CMK (cell line): Measurements from ENCODE around the gene NPIPB13.
"Not testable (repeated sequence)": the region's sequence is repeated elsewhere in the genome, so short reads cannot be mapped to it uniquely, and the experiment has no call there.

Source experiments
- DNase-seq: peaks from one replicate; pipeline ENCODE4 v3.0.0-alpha.2; 2010; ENCODE audit warnings: low read depth

Gene NPIPB13

DNA sequence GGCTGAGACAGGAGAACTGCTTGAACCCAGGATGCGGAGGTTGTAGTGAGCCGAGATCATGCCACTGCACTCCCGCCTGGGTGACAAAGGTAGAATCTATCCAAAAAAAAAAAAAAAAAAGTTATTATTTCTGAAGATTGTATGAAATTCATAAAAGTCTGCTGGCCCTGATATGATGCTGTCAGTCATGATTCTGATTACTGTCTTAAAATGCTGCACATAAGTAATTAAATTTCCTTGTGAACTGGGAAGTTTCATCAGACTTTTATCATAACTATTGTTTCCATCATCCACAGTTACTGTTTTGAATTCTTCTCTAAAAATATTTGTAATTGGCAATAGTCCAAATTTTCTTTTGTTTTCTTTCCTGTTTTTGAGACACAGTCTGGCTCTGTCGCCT, at the start of gene NPIPB13:
TSS of gene NPIPB13 (minus strand) at position 101 of the 400 bp plus-strand sequence. CDS start 2,906 bp downstream, outside the sequence.
- DNase-seq = not testable (repeated sequence)

DNA sequence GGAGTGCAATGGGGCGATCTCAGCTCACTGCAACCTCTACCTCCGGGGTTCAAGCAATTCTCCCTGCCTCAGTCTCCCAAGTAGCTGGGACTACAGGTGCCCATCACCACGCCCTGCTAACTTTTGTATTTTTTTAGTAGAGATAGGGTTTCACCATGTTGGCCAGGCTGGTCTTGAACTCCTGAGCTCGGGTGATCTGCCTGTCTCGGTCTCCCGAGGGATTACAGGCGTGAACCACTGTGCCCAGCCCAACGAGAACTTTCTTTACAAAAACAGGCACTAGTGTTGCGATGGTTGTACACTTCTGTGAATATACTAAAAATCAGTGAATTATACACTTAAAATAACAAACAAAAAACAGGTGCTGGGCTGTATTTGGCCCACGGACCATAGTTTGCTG, 34.1 kb upstream of the NPIPB13 start:
- not testable (repeated sequence) for DNase-seq

GRCh38 chr16:30278523-30278922, 30.2 kb upstream of the NPIPB13 start:
- not testable (repeated sequence) for DNase-seq

DNA sequence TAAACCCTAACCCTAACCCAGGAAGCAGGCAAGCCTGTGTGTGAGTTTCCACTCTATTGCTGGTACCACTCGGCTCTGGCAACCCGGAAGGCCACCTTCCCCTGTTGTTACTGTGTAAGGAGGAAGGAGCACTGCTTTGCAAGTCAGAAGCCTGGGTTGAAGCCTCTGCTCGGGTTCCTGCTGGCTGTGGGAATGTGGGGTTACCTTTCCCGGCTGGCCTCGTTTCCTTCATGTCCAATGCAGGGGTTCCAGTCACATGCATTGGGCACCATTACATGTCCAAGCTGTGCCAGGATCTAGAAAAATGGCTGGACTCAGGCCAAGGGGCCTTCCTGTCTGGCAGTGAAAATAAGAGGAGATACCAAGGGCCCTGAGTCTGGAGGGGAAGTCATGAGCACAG, 31.2 kb downstream of the NPIPB13 start:
- not testable (repeated sequence) for DNase-seq

- DNase-seq = not testable (repeated sequence)
Measured at GRCh38 chr16:30211414-30211813, 36.9 kb downstream of the NPIPB13 start.

DNA sequence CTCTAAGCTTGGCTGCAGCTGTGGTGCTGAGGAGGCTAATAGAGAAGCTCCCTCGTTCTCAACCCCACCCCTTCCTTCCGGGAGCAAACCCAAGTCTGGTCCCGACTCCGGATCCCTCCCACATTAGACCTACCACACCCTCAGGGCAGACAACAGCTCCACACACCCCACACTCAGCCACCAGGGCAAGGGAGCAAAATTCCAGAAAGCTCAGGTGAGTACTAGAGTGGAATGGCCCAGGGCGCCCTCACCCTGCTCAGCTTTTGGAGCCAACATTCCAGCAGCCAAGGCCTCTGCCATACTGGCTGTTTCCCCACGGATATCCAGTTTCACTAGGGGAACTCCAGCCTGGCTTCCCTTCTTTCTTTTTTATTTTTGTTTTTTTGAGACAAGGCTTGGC, 39.2 kb downstream of the NPIPB13 start:
- not testable (repeated sequence) for DNase-seq

GRCh38 chr16:30207063-30207704, 41.1 kb downstream of the NPIPB13 start:
- DNase-seq = not testable (repeated sequence)

DNA sequence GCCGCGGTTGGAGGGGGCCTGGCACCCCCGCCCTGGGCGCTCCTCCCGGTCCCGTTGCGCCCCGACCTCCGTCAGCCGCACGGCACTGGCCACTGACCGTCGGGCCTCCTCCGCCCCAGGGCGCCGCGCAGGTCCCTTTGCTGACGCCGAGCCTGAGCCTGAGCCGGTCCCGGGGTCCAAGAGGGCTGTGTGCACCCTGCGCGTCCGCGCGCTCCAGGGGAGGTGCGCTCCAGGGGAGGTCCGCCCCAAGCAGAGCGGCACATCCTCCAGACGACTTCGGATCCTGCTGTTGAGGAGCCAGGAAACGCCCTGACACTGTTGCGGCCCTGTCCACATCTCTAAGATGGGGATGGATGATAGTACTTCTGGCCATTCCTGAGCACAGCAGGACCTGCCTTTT, 42.0 kb downstream of the NPIPB13 start:
- DNase-seq = not testable (repeated sequence)

GRCh38 chr16:30205541-30206236, 42.6 kb downstream of the NPIPB13 start:
- not testable (repeated sequence) for DNase-seq

- DNase-seq = not testable (repeated sequence)
Measured at GRCh38 chr16:30199608-30200343, 48.5 kb downstream of the NPIPB13 start.

DNA sequence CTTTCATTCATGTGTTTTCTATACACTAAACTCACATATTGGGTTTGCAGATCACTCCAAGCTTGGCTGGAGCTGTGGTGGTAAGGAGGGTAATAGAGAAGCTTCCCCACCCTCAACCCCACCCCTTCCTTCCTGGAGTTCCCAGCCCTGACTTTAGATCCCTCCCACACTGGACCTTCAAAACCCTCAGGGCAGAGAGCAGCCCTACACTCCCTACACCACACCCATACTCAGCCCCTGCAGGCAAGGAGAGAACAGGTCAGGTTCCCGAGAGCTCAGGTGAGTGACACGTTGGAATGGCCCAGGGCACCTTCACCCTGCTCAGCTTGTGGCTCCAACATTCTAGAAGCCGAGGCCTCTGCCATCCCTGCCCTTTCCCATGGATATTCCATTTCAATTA, 49.2 kb downstream of the NPIPB13 start, which contains the start of gene SULT1A3:
TSS of gene SULT1A3 (plus strand) at position 207 of the 400 bp plus-strand sequence. CDS start 1,474 bp downstream, outside the sequence.
- not testable (repeated sequence) for DNase-seq
